ENCODE results near the gene GALNT10. TPM values are rescaled to one million over a fixed set of nuclear protein-coding genes. Genes with fewer than 3 reads are reported as not detected.

GALNT10 gene
- total and polyA plus RNA-seq, 2 of the 8 experiments (the other 6 are each of a cell fraction or from before 2014, with no cell fraction given) = 4.6 to 15.5 TPM

DNA sequence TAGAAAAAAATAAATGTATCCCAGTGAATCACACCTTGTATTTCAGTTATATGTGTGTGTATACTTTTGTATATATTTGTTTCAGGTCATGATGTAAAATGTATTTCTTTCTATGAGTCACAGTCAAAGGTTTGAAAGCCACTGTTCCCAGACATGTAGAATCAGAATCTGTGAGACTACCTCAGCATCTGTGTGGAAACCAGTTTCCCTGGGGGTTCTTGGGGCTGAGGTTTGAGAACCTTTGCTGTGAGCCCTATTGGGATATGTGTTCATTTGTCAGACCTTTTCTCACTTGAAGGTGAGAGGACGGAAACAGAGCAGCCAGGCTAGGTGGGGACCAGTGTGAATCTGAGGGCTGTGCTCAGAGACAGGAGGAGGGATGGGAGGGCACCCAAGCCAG is 176.6 kb downstream of the GALNT10 start:
- no peak overlapping the region for H3K27ac ChIP-seq (ENCODE audit: low read depth, low read length)

More for the DNA sequence above, 176.6 kb downstream of the GALNT10 start:
- no peaks in the 10 kb centered on the region for H3K79me2 ChIP-seq (ENCODE audit: control insufficient read depth in 1 of 2, insufficient read depth in 2 of 2, low read length in 2 of 2)
- DNase-seq (ENCODE audit: low read depth in 1 of 2, low spot score in 2 of 2) (no peak), FAIRE-seq (no peak)
- no peaks in the 10 kb centered on the region for H3K79me1 ChIP-seq (ENCODE audit: low read depth, low read length)
- H3K4me2 ChIP-seq (ENCODE audit: insufficient read depth in 1 of 2, low read depth in 2 of 2, low read length in 2 of 2) = no peak overlapping the region
- H2BK120ac ChIP-seq (replicated peaks; ENCODE audit: low read depth, low read length) = no peak overlapping the region
- H3K4ac ChIP-seq (replicated peaks; ENCODE audit: insufficient read length, low read depth, low read length) = no peak overlapping the region
- peaks cover 6 to 11% (median 9%) of the 10 kb centered on the region in 4 experiments; a peak in 6 of 7 replicates for H3K4me1 ChIP-seq (replicated peaks in 1 of 4; ENCODE audit: control insufficient read depth in 3 of 4, insufficient read depth in 4 of 4, low read length in 3 of 4)
- no peak overlapping the region for H3K23ac ChIP-seq (ENCODE audit: insufficient read length)
- no peaks in the 10 kb centered on the region for H3K23me2 ChIP-seq (ENCODE audit: low read depth, low read length)
- peak overlapping the region; percentile 78; the same call in 1 of the 2 replicates for H2BK12ac ChIP-seq (ENCODE audit: low read depth, low read length)
- 0 out of 7 replicates have a peak, but pooled peaks cover 0 to 2% (median 0%) of the 10 kb centered on the region in 4 experiments for H3K27me3 ChIP-seq (replicated peaks in 1 of 4; ENCODE audit: control insufficient read depth in 3 of 4, extremely low read depth in 1 of 4, insufficient read depth in 3 of 4, low read length in 3 of 4)
- H3K18ac ChIP-seq (ENCODE audit: extremely low read depth, low read length) = no peak overlapping the region
- no peak overlapping the region for H3K9ac ChIP-seq (replicated peaks in 1 of 4; ENCODE audit: extremely low read depth in 1 of 4, low read depth in 3 of 4, low read length in 3 of 4)
- no peak overlapping the region for H2BK5ac ChIP-seq (ENCODE audit: low read depth, low read length)
- no peaks in the 10 kb centered on the region for H3K36me3 ChIP-seq (ENCODE audit: control insufficient read depth in 2 of 4, insufficient read depth in 4 of 4, low read length in 3 of 4)
- no peak overlapping the region for H4K91ac ChIP-seq (replicated peaks; ENCODE audit: insufficient read length, low read length)
- H3K4me3 ChIP-seq (ENCODE audit: extremely low read depth in 1 of 4, insufficient read depth in 2 of 4, low read depth in 3 of 4, low read length in 4 of 4) = no peak overlapping the region
- H2AFZ ChIP-seq (ENCODE audit: low read length) = no peak overlapping the region
- H3K14ac ChIP-seq (ENCODE audit: insufficient read length) = no peak overlapping the region
- TF ChIP-seq HDAC2 (IDR thresholded peaks at IDR 0.05; ENCODE audit: borderline replicate concordance in 1 of 2, low read depth in 2 of 2, low read length in 2 of 2) (no peak), TBP (IDR thresholded peaks at IDR 0.05; ENCODE audit: low read depth, low read length) (no peak), KDM1A (IDR thresholded peaks at IDR 0.05; ENCODE audit: borderline replicate concordance, low read length) (no peak), SP4 (IDR thresholded peaks at IDR 0.05; ENCODE audit: low read length) (no peak)
- WGBS, 2 experiments (ENCODE audit: extremely low coverage in 1 of 2, insufficient coverage in 1 of 2, insufficient read length in 1 of 2, insufficient replicate concordance in 2 of 2, low coverage in 1 of 2, low lambda C conversion rate in 2 of 2, missing lambda C conversion rate in 1 of 2) = 87% methylated on average over 1 of the region's 1 CpG; no CpG with 5 or more reads in 1 of the 2 experiments
- no peak overlapping the region for H3K56ac ChIP-seq (replicated peaks; ENCODE audit: insufficient read length, low read depth, low read length)
- no peak overlapping the region for H2BK20ac ChIP-seq (ENCODE audit: low read length)
- H4K8ac ChIP-seq (ENCODE audit: extremely low read depth, insufficient read depth, low read length) = no peak overlapping the region
- no peaks in the 10 kb centered on the region for H3K9me3 ChIP-seq (ENCODE audit: insufficient read depth in 2 of 2, low read depth in 1 of 2, low read length in 1 of 2)
- H4K5ac ChIP-seq (ENCODE audit: insufficient read length, low read depth, low read length) = no peak overlapping the region
- CTCF ChIA-PET (ENCODE audit: partially characterized antibody) = interaction anchor here (1.2 kb wide), 1 partner anchor 52 kb away, joined by 3 read pairs; no protein-coding TSS in a partner anchor
- no peaks in the 10 kb centered on the region for H4K20me1 ChIP-seq (replicated peaks in 1 of 2; ENCODE audit: control insufficient read depth in 1 of 2, insufficient read depth in 2 of 2, low read length in 2 of 2)
- no peak overlapping the region for H2AK5ac ChIP-seq (ENCODE audit: low read depth, low read length)
- no peak overlapping the region for H2BK15ac ChIP-seq (ENCODE audit: low read length)
- POLR2A ChIA-PET (ENCODE audit: partially characterized antibody) = no interaction called here
